ENCODE measurements around the gene XXYLT1. TPM values are rescaled to one million over a fixed set of nuclear protein-coding genes. Genes with fewer than 3 reads are reported as not detected.

The XXYLT1 gene
- total and polyA plus RNA-seq, 2 of the 8 experiments (the other 6 are each of a cell fraction or from before 2014, with no cell fraction given), result 18.9 to 23.8 TPM

GRCh38 chr3:195175076-195175475, 95.9 kb downstream of the XXYLT1 start:
- no peaks in the 10 kb centered on the region for H3K9me3 ChIP-seq (ENCODE audit: insufficient read depth in 2 of 2, low read depth in 1 of 2, low read length in 1 of 2)
- POLR2A ChIA-PET (ENCODE audit: partially characterized antibody), result no interaction called here
- H3K56ac ChIP-seq (replicated peaks; ENCODE audit: insufficient read length, low read depth, low read length), result no peak overlapping the region

More at GRCh38 chr3:195175076-195175475, 95.9 kb downstream of the XXYLT1 start:
- no peak overlapping the region for H4K8ac ChIP-seq (ENCODE audit: extremely low read depth, insufficient read depth, low read length)
- no peak overlapping the region for H3K4ac ChIP-seq (replicated peaks; ENCODE audit: insufficient read length, low read depth, low read length)
- H2BK12ac ChIP-seq (ENCODE audit: low read depth, low read length), result no peak overlapping the region
- H3K23ac ChIP-seq (ENCODE audit: insufficient read length), result no peak overlapping the region
- no peak overlapping the region for H2BK20ac ChIP-seq (ENCODE audit: low read length)
- H4K91ac ChIP-seq (replicated peaks; ENCODE audit: insufficient read length, low read length), result no peak overlapping the region
- peaks cover 5 to 14% (median 8%) of the 10 kb centered on the region in 4 experiments for H3K4me1 ChIP-seq (replicated peaks in 1 of 4; ENCODE audit: control insufficient read depth in 3 of 4, insufficient read depth in 4 of 4, low read length in 3 of 4)
- no peaks in the 10 kb centered on the region for H3K36me3 ChIP-seq (ENCODE audit: control insufficient read depth in 2 of 4, insufficient read depth in 4 of 4, low read length in 3 of 4)
- no peak for TF ChIP-seq HDAC6 (IDR thresholded peaks at IDR 0.05; ENCODE audit: low read depth, low read length)
- TF ChIP-seq SIN3A (conservative IDR thresholded peaks at IDR 0.05 in 1 of 2, IDR thresholded peaks at IDR 0.05 in 1 of 2; ENCODE audit: low read depth in 1 of 2, low read length in 2 of 2), result no peak
- TF ChIP-seq RBBP5 (IDR thresholded peaks at IDR 0.05; ENCODE audit: borderline replicate concordance, low read depth, low read length), result no peak
- no peak for TF ChIP-seq KDM5A (IDR thresholded peaks at IDR 0.05; ENCODE audit: low read length)
- TF ChIP-seq CTBP2 (IDR thresholded peaks at IDR 0.05; ENCODE audit: borderline replicate concordance, insufficient read depth, insufficient read length, low read length), result no peak
- TF ChIP-seq PHF8 (conservative IDR thresholded peaks at IDR 0.05; ENCODE audit: low read depth, low read length), result no peak
- TF ChIP-seq YY1 (IDR thresholded peaks at IDR 0.05; ENCODE audit: low read depth, low read length), result no peak
- no peak overlapping the region for H3K4me3 ChIP-seq (ENCODE audit: extremely low read depth in 1 of 4, insufficient read depth in 2 of 4, low read depth in 3 of 4, low read length in 4 of 4)
- WGBS, 2 experiments (ENCODE audit: extremely low coverage in 1 of 2, insufficient coverage in 1 of 2, insufficient read length in 1 of 2, insufficient replicate concordance in 2 of 2, low coverage in 1 of 2, low lambda C conversion rate in 2 of 2, missing lambda C conversion rate in 1 of 2), result 92% methylated on average over 11 of the region's 11 CpGs; no CpG with 5 or more reads in 1 of the 2 experiments
- H2AK5ac ChIP-seq (ENCODE audit: low read depth, low read length), result no peak overlapping the region
- H3K23me2 ChIP-seq (ENCODE audit: low read depth, low read length), result no peaks in the 10 kb centered on the region
- DNase-seq (ENCODE audit: low read depth in 1 of 2, low spot score in 2 of 2) (no peak), FAIRE-seq (no peak)
- H2AFZ ChIP-seq (ENCODE audit: low read length), result no peak overlapping the region
- H3K27ac ChIP-seq (ENCODE audit: low read depth, low read length), result no peak overlapping the region
- H3K79me1 ChIP-seq (ENCODE audit: low read depth, low read length), result peaks cover 6% of the 10 kb centered on the region
- H3K4me2 ChIP-seq (ENCODE audit: insufficient read depth in 1 of 2, low read depth in 2 of 2, low read length in 2 of 2), result no peak overlapping the region
- H2BK5ac ChIP-seq (ENCODE audit: low read depth, low read length), result no peak overlapping the region
- H2BK15ac ChIP-seq (ENCODE audit: low read length), result no peak overlapping the region
- peaks cover 0 to 18% of the 10 kb centered on the region in 2 experiments; a peak in 2 of 4 replicates for H3K79me2 ChIP-seq (ENCODE audit: control insufficient read depth in 1 of 2, insufficient read depth in 2 of 2, low read length in 2 of 2)
- CTCF ChIA-PET (ENCODE audit: partially characterized antibody), result interaction anchor here (0.5 to 2.4 kb wide), 6 partner anchors 12 to 148 kb away, joined by 3 to 8 read pairs (median 4); no protein-coding TSS in a partner anchor
- no peak overlapping the region for H4K5ac ChIP-seq (ENCODE audit: insufficient read length, low read depth, low read length)
- H3K18ac ChIP-seq (ENCODE audit: extremely low read depth, low read length), result no peak overlapping the region
- no peak overlapping the region for H2BK120ac ChIP-seq (replicated peaks; ENCODE audit: low read depth, low read length)
- no peak overlapping the region for H3K14ac ChIP-seq (ENCODE audit: insufficient read length)
- H3K9ac ChIP-seq (replicated peaks in 1 of 4; ENCODE audit: extremely low read depth in 1 of 4, low read depth in 3 of 4, low read length in 3 of 4), result no peak overlapping the region
- H4K20me1 ChIP-seq (replicated peaks in 1 of 2; ENCODE audit: control insufficient read depth in 1 of 2, insufficient read depth in 2 of 2, low read length in 2 of 2), result no peaks in the 10 kb centered on the region
- no peaks in the 10 kb centered on the region for H3K27me3 ChIP-seq (replicated peaks in 1 of 4; ENCODE audit: control insufficient read depth in 3 of 4, extremely low read depth in 1 of 4, insufficient read depth in 3 of 4, low read length in 3 of 4)
